H1 (cell line): Measurements from ENCODE around the gene ZIC5. TPM values are rescaled to one million over a fixed set of nuclear protein-coding genes. Genes with fewer than 3 reads are reported as not detected.

Experiments used
- CEBPB ChIP-seq: IDR thresholded peaks from 2 replicates; pipeline ENCODE4 v1.6.1; 2012; ENCODE audit warnings: low read depth, low read length
- SP1 ChIP-seq: IDR thresholded peaks from 2 replicates; pipeline ENCODE4 v1.6.1; 2011; ENCODE audit warnings: low read depth, low read length
- polyA plus RNA-seq, 7 experiments: library from polyadenylated mRNA; depleted of rRNA in 3 of 7; stranded (reverse) in 5 of 7; unstranded in 2 of 7; fragments of >200 nt in 5 of 7; fragments of 200-250 nt in 2 of 7; gene quantifications; 1 replicate in 5 of 7; 2 replicates in 1 of 7; 4 replicates in 1 of 7; pipeline versions ENCODE4 v1.2.1 to v1.2.3, GENCODE V29; 2011 to 2013; ENCODE audit warnings: missing spikeins in 2 of 7, mixed read lengths in 2 of 7
- total RNA-seq: library from RNA; stranded (reverse); fragmentation: NEBNext Ultra II Directional; extraction: Animal tissue kit (Norgen Biotek cat#: 25700); gene quantifications from 2 replicates; pipeline ENCODE4 v1.2.1, GENCODE V29; 2021
- TF ChIP-seq, protein P1 (sequence below): IDR thresholded peaks from 2 replicates; pipeline ENCODE4 v1.6.1; 2012; ENCODE audit warnings: inconsistent platforms
- TF ChIP-seq, protein P2 (sequence below): IDR thresholded peaks from 2 replicates; pipeline ENCODE4 v1.6.1; 2012; ENCODE audit warnings: low read length, inconsistent platforms

ZIC5 gene
- total and polyA plus RNA-seq, 2 of the 8 experiments (the other 6 are each of a cell fraction or from before 2014, with no cell fraction given) = 14.2 to 52.7 TPM

DNA sequence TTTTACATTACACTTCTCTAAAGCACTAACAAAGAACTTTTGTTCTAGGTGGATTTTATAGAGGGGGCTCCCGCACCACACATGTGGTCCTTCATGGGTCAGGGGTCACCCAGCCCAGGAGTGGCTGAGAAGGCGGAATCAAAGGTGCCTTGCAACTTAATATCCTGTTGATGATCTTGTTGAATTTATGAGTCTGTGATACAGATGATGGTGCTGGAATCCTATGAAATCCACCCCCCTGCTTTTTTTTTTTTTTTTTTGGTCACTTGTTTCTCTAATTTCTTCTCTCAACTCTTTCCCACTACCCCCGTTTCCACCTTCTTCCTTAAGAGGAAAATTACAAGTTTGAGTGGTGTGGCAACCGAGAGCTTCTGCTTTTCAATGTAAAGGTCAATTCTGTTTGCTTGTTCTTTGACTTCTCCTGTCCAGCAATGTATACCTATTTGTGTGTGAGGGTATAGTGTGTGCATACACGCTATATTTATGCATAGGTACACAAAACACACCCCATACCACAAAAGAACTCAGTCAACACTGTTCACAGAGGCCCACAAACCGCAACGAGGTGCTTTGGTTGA, 5.9 kb upstream of the ZIC5 start (continued):
- TF ChIP-seq CEBPB (no peak), SP1 (no peak)
- TF ChIP-seq, protein P1, sequence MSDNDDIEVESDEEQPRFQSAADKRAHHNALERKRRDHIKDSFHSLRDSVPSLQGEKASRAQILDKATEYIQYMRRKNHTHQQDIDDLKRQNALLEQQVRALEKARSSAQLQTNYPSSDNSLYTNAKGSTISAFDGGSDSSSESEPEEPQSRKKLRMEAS = no peak
- TF ChIP-seq, protein P2, sequence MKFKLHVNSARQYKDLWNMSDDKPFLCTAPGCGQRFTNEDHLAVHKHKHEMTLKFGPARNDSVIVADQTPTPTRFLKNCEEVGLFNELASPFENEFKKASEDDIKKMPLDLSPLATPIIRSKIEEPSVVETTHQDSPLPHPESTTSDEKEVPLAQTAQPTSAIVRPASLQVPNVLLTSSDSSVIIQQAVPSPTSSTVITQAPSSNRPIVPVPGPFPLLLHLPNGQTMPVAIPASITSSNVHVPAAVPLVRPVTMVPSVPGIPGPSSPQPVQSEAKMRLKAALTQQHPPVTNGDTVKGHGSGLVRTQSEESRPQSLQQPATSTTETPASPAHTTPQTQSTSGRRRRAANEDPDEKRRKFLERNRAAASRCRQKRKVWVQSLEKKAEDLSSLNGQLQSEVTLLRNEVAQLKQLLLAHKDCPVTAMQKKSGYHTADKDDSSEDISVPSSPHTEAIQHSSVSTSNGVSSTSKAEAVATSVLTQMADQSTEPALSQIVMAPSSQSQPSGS = no peak
